DOHH2 (cell line): Measurements from ENCODE around the gene CHP2.

Experiments
- H3F3A ChIP-seq: fragments of 200-600 bp; sonication (generic), shearing (Covaris generic); 2 replicates; pipeline ENCODE4 v1.6.0; 2016; ENCODE audit warnings: antibody characterized with exemption, mild to moderate bottlenecking; ENCODE audit not compliant: control insufficient read depth, insufficient read depth
- H3K27ac ChIP-seq: fragments of 200-600 bp; sonication (generic); 2 replicates; pipeline ENCODE4 v1.5.1; 2014; ENCODE audit warnings: low read depth, mild to moderate bottlenecking, low read length, moderate library complexity
- H3K27me3 ChIP-seq: fragments of 200-600 bp; sonication (generic); 2 replicates; pipeline ENCODE4 v1.6.1; 2014; ENCODE audit warnings: mild to moderate bottlenecking, low read length, mixed read lengths; ENCODE audit not compliant: control insufficient read depth
- H3K36me3 ChIP-seq: fragments of 200-600 bp; sonication (generic); 2 replicates; pipeline ENCODE4 v1.6.1; 2014; ENCODE audit warnings: mild to moderate bottlenecking, low read length, moderate library complexity, mixed read lengths; ENCODE audit not compliant: control insufficient read depth
- H3K4me1 ChIP-seq: fragments of 200-600 bp; sonication (generic); 2 replicates; pipeline ENCODE4 v1.6.1; 2014; ENCODE audit warnings: mild to moderate bottlenecking, low read length, mixed read lengths; ENCODE audit not compliant: control insufficient read depth
- H3K4me2 ChIP-seq: fragments of 200-600 bp; sonication (generic); 2 replicates; pipeline ENCODE4 v1.6.0; 2014; ENCODE audit warnings: mild to moderate bottlenecking, low read length, moderate library complexity
- H3K4me3 ChIP-seq: fragments of 200-600 bp; sonication (generic); 2 replicates; pipeline ENCODE4 v1.5.1; 2014; ENCODE audit warnings: mild to moderate bottlenecking, low read length, mixed read lengths
- H3K79me2 ChIP-seq: fragments of 200-600 bp; sonication (generic); 2 replicates; pipeline ENCODE4 v1.6.1; 2014; ENCODE audit warnings: mild to moderate bottlenecking, low read length, mixed read lengths; ENCODE audit not compliant: control insufficient read depth
- H3K9me2 ChIP-seq: fragments of 200-600 bp; sonication (generic); replicated peaks from 2 replicates; pipeline ENCODE4 v1.6.1; 2014; ENCODE audit warnings: mild to moderate bottlenecking, low read length, mixed read lengths; ENCODE audit not compliant: control insufficient read depth
- H3K9me3 ChIP-seq: fragments of 200-600 bp; sonication (generic); 2 replicates; pipeline ENCODE4 v1.6.1; 2014; ENCODE audit warnings: antibody characterized with exemption, low read length, mixed read lengths; ENCODE audit not compliant: control insufficient read depth, insufficient read depth
- H4K20me1 ChIP-seq: fragments of 200-600 bp; sonication (generic); 2 replicates; pipeline ENCODE4 v1.6.0; 2014; ENCODE audit warnings: low read depth, mild to moderate bottlenecking, antibody characterized with exemption, low read length, moderate library complexity; ENCODE audit not compliant: control insufficient read depth, insufficient read depth
- EZH2phosphoT487 ChIP-seq: fragments of 200-600 bp; sonication (generic); IDR thresholded peaks from 2 replicates; pipeline ENCODE4 v1.6.1; 2017; ENCODE audit warnings: borderline replicate concordance, mild to moderate bottlenecking, antibody characterized with exemption, low read length, moderate library complexity, mixed read lengths
- TF ChIP-seq, protein P1 (sequence below): fragments of 200-600 bp; sonication (generic); IDR thresholded peaks from one replicate; pipeline ENCODE4 v1.5.1; 2014; ENCODE audit warnings: antibody characterized with exemption, mild to moderate bottlenecking, low read depth, low read length; ENCODE audit not compliant: poor library complexity, severe bottlenecking

Gene CHP2

DNA sequence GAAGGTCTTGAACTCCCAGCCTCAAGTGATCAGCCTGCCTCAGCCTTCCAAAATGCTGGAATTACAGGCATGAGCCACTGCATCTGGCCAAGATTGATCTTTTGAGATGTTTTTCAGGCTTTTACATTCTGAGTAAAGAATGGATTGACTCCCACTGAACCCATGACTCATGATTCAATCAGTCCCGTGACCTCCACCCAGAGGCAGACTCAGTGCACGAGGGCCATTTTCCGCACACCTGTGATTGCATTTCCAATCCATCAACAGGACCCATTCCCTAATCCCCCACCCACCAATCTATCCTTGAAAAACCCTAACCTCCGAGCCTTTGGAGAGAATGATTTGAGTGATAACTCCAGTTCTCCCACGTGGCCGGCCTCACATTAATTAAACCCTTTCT is 40.6 kb downstream of the CHP2 start:
- Histone ChIP-seq H3F3A (no peaks in the 10 kb centered on the region), H3K9me3 (no peaks in the 10 kb centered on the region), H3K27ac (no peak overlapping the region), H3K4me3 (no peak overlapping the region), H3K4me1 (no peaks in the 10 kb centered on the region), H3K4me2 (no peak overlapping the region), H3K9me2 (no peaks in the 10 kb centered on the region), H3K27me3 (peaks cover 3% of the 10 kb centered on the region; the same call in 1 of the 2 replicates), H4K20me1 (no peaks in the 10 kb centered on the region), H3K79me2 (no peaks in the 10 kb centered on the region), H3K36me3 (no peaks in the 10 kb centered on the region)
- TF ChIP-seq, protein P1, sequence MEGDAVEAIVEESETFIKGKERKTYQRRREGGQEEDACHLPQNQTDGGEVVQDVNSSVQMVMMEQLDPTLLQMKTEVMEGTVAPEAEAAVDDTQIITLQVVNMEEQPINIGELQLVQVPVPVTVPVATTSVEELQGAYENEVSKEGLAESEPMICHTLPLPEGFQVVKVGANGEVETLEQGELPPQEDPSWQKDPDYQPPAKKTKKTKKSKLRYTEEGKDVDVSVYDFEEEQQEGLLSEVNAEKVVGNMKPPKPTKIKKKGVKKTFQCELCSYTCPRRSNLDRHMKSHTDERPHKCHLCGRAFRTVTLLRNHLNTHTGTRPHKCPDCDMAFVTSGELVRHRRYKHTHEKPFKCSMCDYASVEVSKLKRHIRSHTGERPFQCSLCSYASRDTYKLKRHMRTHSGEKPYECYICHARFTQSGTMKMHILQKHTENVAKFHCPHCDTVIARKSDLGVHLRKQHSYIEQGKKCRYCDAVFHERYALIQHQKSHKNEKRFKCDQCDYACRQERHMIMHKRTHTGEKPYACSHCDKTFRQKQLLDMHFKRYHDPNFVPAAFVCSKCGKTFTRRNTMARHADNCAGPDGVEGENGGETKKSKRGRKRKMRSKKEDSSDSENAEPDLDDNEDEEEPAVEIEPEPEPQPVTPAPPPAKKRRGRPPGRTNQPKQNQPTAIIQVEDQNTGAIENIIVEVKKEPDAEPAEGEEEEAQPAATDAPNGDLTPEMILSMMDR, result no peak
- no peak for TF ChIP-seq EZH2phosphoT487

DNA sequence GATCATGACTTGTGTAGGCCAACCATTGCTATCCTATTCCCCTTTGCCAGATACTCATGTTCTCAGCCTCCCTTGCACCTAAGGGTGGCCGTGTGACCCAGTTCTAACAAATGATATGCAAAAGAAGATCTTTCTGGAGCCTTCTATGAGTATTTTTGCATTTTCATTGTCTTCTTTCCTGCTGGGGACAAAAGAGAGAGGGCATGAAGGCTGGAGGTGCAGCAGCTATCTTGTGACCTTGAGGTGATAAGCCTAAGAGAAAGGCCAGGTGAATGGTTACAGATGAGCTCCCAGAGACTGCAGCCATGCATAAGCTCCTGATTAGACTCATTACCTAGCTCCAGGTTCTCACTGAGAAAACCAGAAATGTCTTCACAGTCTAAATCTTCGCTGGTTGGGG is 42.1 kb downstream of the CHP2 start:
- Histone ChIP-seq H3K4me2 (no peak overlapping the region), H3K4me1 (no peaks in the 10 kb centered on the region), H3K27me3 (peaks cover 3% of the 10 kb centered on the region; the same call in 1 of the 2 replicates), H3K27ac (no peak overlapping the region), H4K20me1 (no peaks in the 10 kb centered on the region), H3K9me2 (no peaks in the 10 kb centered on the region), H3K4me3 (no peak overlapping the region), H3K36me3 (no peaks in the 10 kb centered on the region), H3F3A (no peaks in the 10 kb centered on the region), H3K79me2 (no peaks in the 10 kb centered on the region), H3K9me3 (no peaks in the 10 kb centered on the region)
- TF ChIP-seq, protein P1, result no peak
- TF ChIP-seq EZH2phosphoT487, result no peak

DNA sequence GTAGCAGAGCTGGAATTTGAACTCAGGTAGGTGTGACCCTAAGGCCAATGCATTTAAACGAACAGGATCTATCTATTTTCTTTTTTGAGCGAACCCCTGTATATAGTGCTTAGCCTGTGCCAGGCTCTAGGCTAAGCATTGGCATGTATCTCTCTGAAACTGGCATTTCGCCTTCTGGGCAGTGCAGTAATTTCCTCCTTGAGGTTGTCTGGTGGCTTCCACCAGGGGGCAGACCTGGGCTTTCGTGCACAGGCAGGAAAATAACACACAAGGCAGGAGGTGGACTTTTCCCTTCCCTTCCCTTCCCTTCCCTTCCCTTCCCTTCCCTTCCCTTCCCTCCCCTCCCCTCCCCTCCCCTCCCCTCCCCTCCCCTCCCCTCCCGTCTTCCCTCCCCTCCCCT is 46.6 kb downstream of the CHP2 start:
- Histone ChIP-seq H3K9me2 (no peaks in the 10 kb centered on the region), H3K4me2 (no peak overlapping the region), H3K9me3 (no peaks in the 10 kb centered on the region), H3K79me2 (no peaks in the 10 kb centered on the region), H3K4me1 (peaks cover 7% of the 10 kb centered on the region; the same call in 1 of the 2 replicates), H4K20me1 (no peaks in the 10 kb centered on the region), H3K36me3 (no peaks in the 10 kb centered on the region), H3K27me3 (peaks cover 10% of the 10 kb centered on the region), H3F3A (no peaks in the 10 kb centered on the region), H3K4me3 (no peak overlapping the region), H3K27ac (no peak overlapping the region)
- TF ChIP-seq, protein P1, result peak; percentile 68
- no peak for TF ChIP-seq EZH2phosphoT487

DNA sequence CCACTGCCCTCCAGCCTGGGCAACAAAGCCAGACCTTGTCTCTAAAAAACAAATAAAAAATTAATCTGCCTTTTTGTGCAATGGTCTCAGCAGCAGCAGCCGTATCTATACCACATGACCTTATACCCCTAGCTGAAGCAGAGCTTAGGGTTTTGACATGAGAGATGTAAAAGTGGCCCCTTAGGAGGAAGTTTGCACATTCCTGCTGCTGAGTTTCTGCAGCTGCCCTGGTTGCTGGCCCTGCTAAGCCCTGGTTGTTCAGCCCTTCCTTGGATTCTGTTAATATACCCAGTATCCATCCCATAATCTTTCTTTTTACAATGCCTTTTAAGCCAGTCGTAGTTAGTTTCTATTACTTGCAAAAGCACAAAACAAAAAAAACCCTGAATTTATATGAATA is 48.0 kb downstream of the CHP2 start:
- Histone ChIP-seq H3K4me3 (no peak overlapping the region), H3K4me1 (peaks cover 13% of the 10 kb centered on the region), H3K27ac (no peak overlapping the region), H3F3A (no peaks in the 10 kb centered on the region), H3K79me2 (no peaks in the 10 kb centered on the region), H3K9me2 (no peaks in the 10 kb centered on the region), H3K27me3 (peaks cover 6% of the 10 kb centered on the region), H3K36me3 (no peaks in the 10 kb centered on the region), H4K20me1 (no peaks in the 10 kb centered on the region), H3K9me3 (no peaks in the 10 kb centered on the region), H3K4me2 (no peak overlapping the region)
- TF ChIP-seq, protein P1, result no peak
- no peak for TF ChIP-seq EZH2phosphoT487
